ENCODE results near the gene ULK4. TPM values are rescaled to one million over a fixed set of nuclear protein-coding genes. Genes with fewer than 3 reads are reported as not detected.

ULK4 gene
- total and polyA plus RNA-seq, 2 of the 8 experiments (the other 6 are each of a cell fraction or from before 2014, with no cell fraction given) = 3.0 to 10.8 TPM

DNA sequence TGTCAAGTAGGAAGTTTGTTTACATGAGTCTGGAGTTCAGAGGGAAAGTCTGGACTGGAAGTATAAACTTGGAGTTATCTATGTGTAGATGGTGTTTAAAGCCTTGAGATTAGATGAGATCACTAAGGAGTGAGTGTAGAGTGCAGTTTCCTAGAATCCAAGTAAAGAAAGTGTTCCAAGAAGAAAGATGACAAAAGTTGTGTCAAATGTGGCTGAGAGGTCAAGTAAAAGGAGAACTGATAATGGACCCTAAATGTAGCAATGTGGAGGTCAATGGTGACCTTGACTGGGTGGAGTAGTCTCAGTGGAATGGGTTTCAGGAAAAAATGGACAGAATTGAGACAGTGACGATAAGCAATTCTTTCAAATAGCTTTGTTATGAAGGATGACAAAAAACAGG, 39.9 kb upstream of the ULK4 start:
- FAIRE-seq (no peak), DNase-seq (ENCODE audit: low read depth in 1 of 2, low spot score in 2 of 2) (no peak)
- Histone ChIP-seq H3K4ac (replicated peaks; ENCODE audit: insufficient read length, low read depth, low read length) (no peak overlapping the region), H3K4me3 (ENCODE audit: extremely low read depth in 1 of 4, insufficient read depth in 2 of 4, low read depth in 3 of 4, low read length in 4 of 4) (no peak overlapping the region), H3K14ac (ENCODE audit: insufficient read length) (no peak overlapping the region), H2AFZ (ENCODE audit: low read length) (no peak overlapping the region), H3K4me1 (replicated peaks in 1 of 4; ENCODE audit: control insufficient read depth in 3 of 4, insufficient read depth in 4 of 4, low read length in 3 of 4) (peaks cover 0 to 2% (median under 1%) of the 10 kb centered on the region in 4 experiments; a peak in 3 of 7 replicates), H2BK20ac (ENCODE audit: low read length) (no peak overlapping the region), H2AK5ac (ENCODE audit: low read depth, low read length) (no peak overlapping the region), H2BK12ac (ENCODE audit: low read depth, low read length) (no peak overlapping the region), H3K56ac (replicated peaks; ENCODE audit: insufficient read length, low read depth, low read length) (no peak overlapping the region), H3K79me2 (ENCODE audit: control insufficient read depth in 1 of 2, insufficient read depth in 2 of 2, low read length in 2 of 2) (no peaks in the 10 kb centered on the region), H3K23me2 (ENCODE audit: low read depth, low read length) (no peaks in the 10 kb centered on the region), H3K23ac (ENCODE audit: insufficient read length) (no peak overlapping the region), H4K8ac (ENCODE audit: extremely low read depth, insufficient read depth, low read length) (no peak overlapping the region), H3K9me3 (ENCODE audit: insufficient read depth in 2 of 2, low read depth in 1 of 2, low read length in 1 of 2) (peaks cover 0 to 3% of the 10 kb centered on the region in 2 experiments; a peak in 2 of 4 replicates), H3K36me3 (ENCODE audit: control insufficient read depth in 2 of 4, insufficient read depth in 4 of 4, low read length in 3 of 4) (no peaks in the 10 kb centered on the region), H3K4me2 (ENCODE audit: insufficient read depth in 1 of 2, low read depth in 2 of 2, low read length in 2 of 2) (no peak overlapping the region), H4K20me1 (replicated peaks in 1 of 2; ENCODE audit: control insufficient read depth in 1 of 2, insufficient read depth in 2 of 2, low read length in 2 of 2) (no peaks in the 10 kb centered on the region), H4K91ac (replicated peaks; ENCODE audit: insufficient read length, low read length) (no peak overlapping the region), H3K18ac (ENCODE audit: extremely low read depth, low read length) (no peak overlapping the region), H2BK15ac (ENCODE audit: low read length) (no peak overlapping the region), H3K9ac (replicated peaks in 1 of 4; ENCODE audit: extremely low read depth in 1 of 4, low read depth in 3 of 4, low read length in 3 of 4) (no peak overlapping the region), H3K79me1 (ENCODE audit: low read depth, low read length) (no peaks in the 10 kb centered on the region), H3K27me3 (replicated peaks in 1 of 4; ENCODE audit: control insufficient read depth in 3 of 4, extremely low read depth in 1 of 4, insufficient read depth in 3 of 4, low read length in 3 of 4) (no peaks in the 10 kb centered on the region), H2BK120ac (replicated peaks; ENCODE audit: low read depth, low read length) (no peak overlapping the region), H4K5ac (ENCODE audit: insufficient read length, low read depth, low read length) (no peak overlapping the region), H3K27ac (ENCODE audit: low read depth, low read length) (no peak overlapping the region), H2BK5ac (ENCODE audit: low read depth, low read length) (no peak overlapping the region)
- ChIA-PET CTCF (ENCODE audit: partially characterized antibody) (interaction anchor here (0.6 to 1.7 kb wide), 2 partner anchors 20 to 97 kb away, joined by 3 to 4 read pairs; no protein-coding TSS in a partner anchor), POLR2A (ENCODE audit: partially characterized antibody) (no interaction called here)
- WGBS, 2 experiments (ENCODE audit: extremely low coverage in 1 of 2, insufficient coverage in 1 of 2, insufficient read length in 1 of 2, insufficient replicate concordance in 2 of 2, low coverage in 1 of 2, low lambda C conversion rate in 2 of 2, missing lambda C conversion rate in 1 of 2) = 86% methylated on average over 1 of the region's 1 CpG; no CpG with 5 or more reads in 1 of the 2 experiments
- no peak for TF ChIP-seq CHD2 (IDR thresholded peaks at IDR 0.05; ENCODE audit: low read length)
- TF ChIP-seq NRF1 (IDR thresholded peaks at IDR 0.05; ENCODE audit: low read depth, low read length) = no peak
- no peak for TF ChIP-seq HDAC2 (IDR thresholded peaks at IDR 0.05; ENCODE audit: borderline replicate concordance in 1 of 2, low read depth in 2 of 2, low read length in 2 of 2)
- no peak for TF ChIP-seq CBX8 (IDR thresholded peaks at IDR 0.05; ENCODE audit: borderline replicate concordance, low read depth, low read length)
- TF ChIP-seq KDM5A (IDR thresholded peaks at IDR 0.05; ENCODE audit: low read length) = no peak
- TF ChIP-seq GABPA (IDR thresholded peaks at IDR 0.05; ENCODE audit: borderline replicate concordance, insufficient read depth, low read length) = no peak
- TF ChIP-seq NANOG (IDR thresholded peaks at IDR 0.05; ENCODE audit: insufficient read depth, low read depth, low read length, poor library complexity, severe bottlenecking) = no peak
- TF ChIP-seq SRF (IDR thresholded peaks at IDR 0.05; ENCODE audit: low read depth, low read length) = no peak
- TF ChIP-seq HDAC6 (IDR thresholded peaks at IDR 0.05; ENCODE audit: low read depth, low read length) = no peak
- TF ChIP-seq SAP30 (IDR thresholded peaks at IDR 0.05; ENCODE audit: insufficient read depth, insufficient replicate concordance, low read length) = no peak
- TF ChIP-seq SP2 (IDR thresholded peaks at IDR 0.05; ENCODE audit: low read length) = no peak
- TF ChIP-seq FOSL1 (IDR thresholded peaks at IDR 0.05; ENCODE audit: insufficient read depth, low read depth, low read length) = no peak
- no peak for TF ChIP-seq JUN (IDR thresholded peaks at IDR 0.05; ENCODE audit: low read depth, low read length)
- TF ChIP-seq SP1 (IDR thresholded peaks at IDR 0.05; ENCODE audit: low read depth, low read length) = no peak
- TF ChIP-seq CHD1 (IDR thresholded peaks at IDR 0.05; ENCODE audit: low read depth, low read length) = no peak

Measured in H1 (cell line).